Measurements from ENCODE around the gene NUP210L. TPM values are rescaled to one million over a fixed set of nuclear protein-coding genes. Genes with fewer than 3 reads are reported as not detected.

NUP210L gene
- total and polyA plus RNA-seq, 9 of the 15 experiments (the other 6 are each of a cell fraction or from before 2014, with no cell fraction given), result 0.01 to 0.04 TPM; not detected in 7

GRCh38 chr1:154183046-154183915 lies 28.4 kb upstream of the NUP210L start (continued):
- TF ChIP-seq, protein P1, sequence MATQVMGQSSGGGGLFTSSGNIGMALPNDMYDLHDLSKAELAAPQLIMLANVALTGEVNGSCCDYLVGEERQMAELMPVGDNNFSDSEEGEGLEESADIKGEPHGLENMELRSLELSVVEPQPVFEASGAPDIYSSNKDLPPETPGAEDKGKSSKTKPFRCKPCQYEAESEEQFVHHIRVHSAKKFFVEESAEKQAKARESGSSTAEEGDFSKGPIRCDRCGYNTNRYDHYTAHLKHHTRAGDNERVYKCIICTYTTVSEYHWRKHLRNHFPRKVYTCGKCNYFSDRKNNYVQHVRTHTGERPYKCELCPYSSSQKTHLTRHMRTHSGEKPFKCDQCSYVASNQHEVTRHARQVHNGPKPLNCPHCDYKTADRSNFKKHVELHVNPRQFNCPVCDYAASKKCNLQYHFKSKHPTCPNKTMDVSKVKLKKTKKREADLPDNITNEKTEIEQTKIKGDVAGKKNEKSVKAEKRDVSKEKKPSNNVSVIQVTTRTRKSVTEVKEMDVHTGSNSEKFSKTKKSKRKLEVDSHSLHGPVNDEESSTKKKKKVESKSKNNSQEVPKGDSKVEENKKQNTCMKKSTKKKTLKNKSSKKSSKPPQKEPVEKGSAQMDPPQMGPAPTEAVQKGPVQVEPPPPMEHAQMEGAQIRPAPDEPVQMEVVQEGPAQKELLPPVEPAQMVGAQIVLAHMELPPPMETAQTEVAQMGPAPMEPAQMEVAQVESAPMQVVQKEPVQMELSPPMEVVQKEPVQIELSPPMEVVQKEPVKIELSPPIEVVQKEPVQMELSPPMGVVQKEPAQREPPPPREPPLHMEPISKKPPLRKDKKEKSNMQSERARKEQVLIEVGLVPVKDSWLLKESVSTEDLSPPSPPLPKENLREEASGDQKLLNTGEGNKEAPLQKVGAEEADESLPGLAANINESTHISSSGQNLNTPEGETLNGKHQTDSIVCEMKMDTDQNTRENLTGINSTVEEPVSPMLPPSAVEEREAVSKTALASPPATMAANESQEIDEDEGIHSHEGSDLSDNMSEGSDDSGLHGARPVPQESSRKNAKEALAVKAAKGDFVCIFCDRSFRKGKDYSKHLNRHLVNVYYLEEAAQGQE (IDR thresholded peaks at IDR 0.05; ENCODE audit: borderline replicate concordance), result 0 out of 2 replicates have a peak, but pooled peaks have one; percentile 4
- TF ChIP-seq, protein P1 (CRISPR knock-in tag; IDR thresholded peaks at IDR 0.05; ENCODE audit: low read depth), result no peak
- TF ChIP-seq SIN3B (IDR thresholded peaks at IDR 0.05; ENCODE audit: low read depth) (peak; percentile 78), SUPT5H (IDR thresholded peaks at IDR 0.05) (peak; percentile 99), ATF7 (IDR thresholded peaks at IDR 0.05) (peak; percentile 79), CSDE1 (IDR thresholded peaks at IDR 0.05) (peak in 1 of 2 experiments; percentile 99; a peak in 2 of 4 replicates), L3MBTL2 (IDR thresholded peaks at IDR 0.05) (peak; percentile 88), KDM5B (IDR thresholded peaks at IDR 0.05; ENCODE audit: insufficient replicate concordance, low read depth, low read length) (peak; percentile 96), HCFC1 (IDR thresholded peaks at IDR 0.05; ENCODE audit: low read depth, low read length) (peak; percentile 73), THRAP3 (IDR thresholded peaks at IDR 0.05; ENCODE audit: borderline replicate concordance) (peak; percentile 35; the same call in 1 of the 2 replicates), ATF1 (CRISPR knock-in tag; IDR thresholded peaks at IDR 0.05) (no peak; the same call in 1 of the 2 replicates), ATF1 (tag; IDR thresholded peaks at IDR 0.05) (peak; percentile 95), PRPF4 (IDR thresholded peaks at IDR 0.05; ENCODE audit: insufficient read depth, low read depth, low read length, poor library complexity, severe bottlenecking) (peak; percentile 43), ZKSCAN1 (IDR thresholded peaks at IDR 0.05; ENCODE audit: low read depth, low read length) (no peak), SMAD1 (IDR thresholded peaks at IDR 0.05; ENCODE audit: low read depth, low read length, partially characterized antibody) (peak; percentile 44), ELF1 (tag; IDR thresholded peaks at IDR 0.05) (peak; percentile 92), EGR1 (conservative IDR thresholded peaks at IDR 0.05) (peak; percentile 49), HMGN3 (IDR thresholded peaks at IDR 0.05; ENCODE audit: borderline replicate concordance, extremely low read depth, insufficient read length, low read depth, low read length) (peak; percentile 69), TBP (optimal IDR thresholded peaks at IDR 0.05; ENCODE audit: low read depth, low read length) (peak; percentile 82)
- TF ChIP-seq, protein P2, sequence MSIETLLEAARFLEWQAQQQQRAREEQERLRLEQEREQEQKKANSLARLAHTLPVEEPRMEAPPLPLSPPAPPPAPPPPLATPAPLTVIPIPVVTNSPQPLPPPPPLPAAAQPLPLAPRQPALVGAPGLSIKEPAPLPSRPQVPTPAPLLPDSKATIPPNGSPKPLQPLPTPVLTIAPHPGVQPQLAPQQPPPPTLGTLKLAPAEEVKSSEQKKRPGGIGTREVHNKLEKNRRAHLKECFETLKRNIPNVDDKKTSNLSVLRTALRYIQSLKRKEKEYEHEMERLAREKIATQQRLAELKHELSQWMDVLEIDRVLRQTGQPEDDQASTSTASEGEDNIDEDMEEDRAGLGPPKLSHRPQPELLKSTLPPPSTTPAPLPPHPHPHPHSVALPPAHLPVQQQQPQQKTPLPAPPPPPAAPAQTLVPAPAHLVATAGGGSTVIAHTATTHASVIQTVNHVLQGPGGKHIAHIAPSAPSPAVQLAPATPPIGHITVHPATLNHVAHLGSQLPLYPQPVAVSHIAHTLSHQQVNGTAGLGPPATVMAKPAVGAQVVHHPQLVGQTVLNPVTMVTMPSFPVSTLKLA (conservative IDR thresholded peaks at IDR 0.05), result peak; percentile 51 to 73; a peak in 3 of 4 replicates

All from K562 (cell line).